NCI-H2196 (cell line): Measurements from ENCODE around the gene NPB.

ENCODE experiments used
- DNase-seq: peaks from one replicate; lab custom pipeline; 2025; ENCODE audit not compliant: unreplicated experiment; lab: John Stamatoyannopoulos, UW

Gene NPB

GRCh38 chr17:81902023-81902652 is at the start of gene NPB:
Gene NPB, plus strand, starts transcription at chr17:81902238. Its CDS starts 40 bp downstream, at chr17:81902278.
- DNase-seq: no peak

- peak; percentile 73 for DNase-seq
These were observed 46.9 kb upstream of the NPB start for GRCh38 chr17:81854974-81855774.

DNA sequence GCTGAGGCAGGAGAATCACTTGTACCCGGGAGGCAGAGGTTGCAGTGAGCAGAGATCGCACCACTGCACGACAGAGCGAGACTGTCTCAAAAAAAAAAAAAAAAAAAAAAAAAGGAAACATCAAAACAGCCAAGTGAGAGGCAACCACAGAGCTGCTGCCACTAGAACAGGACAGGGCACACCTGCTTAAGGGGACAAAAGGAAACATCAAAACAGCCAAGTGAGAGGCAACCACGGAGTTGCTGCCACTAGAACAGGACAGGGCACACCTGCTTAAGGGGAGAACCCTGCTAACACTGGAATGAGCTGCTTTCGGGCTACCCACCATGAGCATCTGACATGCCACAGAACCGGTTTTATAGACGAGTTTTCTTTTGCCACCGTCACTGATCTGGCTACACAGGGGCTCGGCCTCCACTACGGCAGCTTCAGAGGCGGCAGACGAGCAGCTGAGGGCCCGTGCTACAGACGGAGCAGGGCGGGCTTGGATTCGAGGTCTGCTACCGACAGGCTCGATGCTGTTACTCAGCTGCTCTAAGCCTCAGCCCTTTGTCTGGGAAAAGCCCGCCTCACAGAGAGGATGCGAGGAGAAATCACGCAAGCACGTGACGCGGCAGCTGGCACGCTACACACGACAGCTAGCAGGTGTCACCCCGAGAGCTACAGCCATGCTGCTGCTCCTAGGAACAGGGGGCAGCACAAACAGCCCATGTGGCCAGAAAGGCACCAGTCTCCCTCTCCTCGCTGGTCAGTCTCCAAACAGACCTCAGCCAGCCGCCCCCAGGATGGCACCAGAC is 43.7 kb upstream of the NPB start:
- no peak for DNase-seq

DNA sequence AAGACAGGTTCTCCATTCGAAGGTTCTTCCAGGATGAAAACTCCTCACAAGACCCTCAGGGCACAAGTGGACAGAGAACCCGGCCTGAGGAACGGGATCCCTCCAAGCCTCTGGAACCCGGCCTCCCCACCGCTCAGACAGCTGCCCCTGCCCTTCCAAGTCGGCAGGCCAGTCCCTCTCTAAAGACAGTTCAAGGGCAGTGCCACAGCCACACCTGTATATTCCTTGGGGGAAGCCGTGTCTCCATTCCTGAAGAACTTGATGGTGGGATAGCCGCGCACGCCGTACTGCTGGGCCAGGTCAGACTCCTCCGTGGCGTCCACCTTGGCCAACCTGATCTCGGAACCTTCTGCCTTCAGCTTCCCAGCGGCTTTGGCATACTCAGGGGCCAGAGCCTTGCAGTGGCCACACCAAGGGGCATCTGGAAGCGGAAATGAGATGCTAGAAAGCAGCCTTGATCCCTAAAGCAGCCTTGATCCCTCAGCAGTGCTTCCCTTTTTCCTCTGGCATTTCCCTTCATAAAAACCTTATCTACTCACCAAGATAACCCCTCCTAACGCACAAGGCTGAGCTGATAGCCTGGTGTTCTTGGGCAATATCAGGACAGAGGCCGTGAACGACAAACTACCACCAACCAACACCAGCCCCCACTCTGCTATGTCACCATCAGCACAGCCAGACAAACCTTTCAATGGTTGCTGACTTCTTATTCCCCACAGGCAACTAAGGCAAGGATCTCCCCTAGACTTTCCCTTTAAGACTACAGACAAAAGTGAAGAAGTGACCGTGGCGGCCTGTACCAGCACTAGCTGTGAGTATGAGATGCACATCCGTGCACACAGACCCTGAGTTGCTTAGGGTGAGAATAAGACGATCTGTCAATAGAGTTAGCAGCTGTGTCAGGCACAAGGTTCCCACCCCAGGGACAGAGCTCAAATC is 42.8 kb upstream of the NPB start:
- DNase-seq: no peak

GRCh38 chr17:81859906-81860755 is 41.9 kb upstream of the NPB start, which contains the start of gene P4HB:
Gene P4HB, minus strand, starts transcription at chr17:81860535. Its CDS starts 64 bp downstream, at chr17:81860471.
- DNase-seq: no peak

DNA sequence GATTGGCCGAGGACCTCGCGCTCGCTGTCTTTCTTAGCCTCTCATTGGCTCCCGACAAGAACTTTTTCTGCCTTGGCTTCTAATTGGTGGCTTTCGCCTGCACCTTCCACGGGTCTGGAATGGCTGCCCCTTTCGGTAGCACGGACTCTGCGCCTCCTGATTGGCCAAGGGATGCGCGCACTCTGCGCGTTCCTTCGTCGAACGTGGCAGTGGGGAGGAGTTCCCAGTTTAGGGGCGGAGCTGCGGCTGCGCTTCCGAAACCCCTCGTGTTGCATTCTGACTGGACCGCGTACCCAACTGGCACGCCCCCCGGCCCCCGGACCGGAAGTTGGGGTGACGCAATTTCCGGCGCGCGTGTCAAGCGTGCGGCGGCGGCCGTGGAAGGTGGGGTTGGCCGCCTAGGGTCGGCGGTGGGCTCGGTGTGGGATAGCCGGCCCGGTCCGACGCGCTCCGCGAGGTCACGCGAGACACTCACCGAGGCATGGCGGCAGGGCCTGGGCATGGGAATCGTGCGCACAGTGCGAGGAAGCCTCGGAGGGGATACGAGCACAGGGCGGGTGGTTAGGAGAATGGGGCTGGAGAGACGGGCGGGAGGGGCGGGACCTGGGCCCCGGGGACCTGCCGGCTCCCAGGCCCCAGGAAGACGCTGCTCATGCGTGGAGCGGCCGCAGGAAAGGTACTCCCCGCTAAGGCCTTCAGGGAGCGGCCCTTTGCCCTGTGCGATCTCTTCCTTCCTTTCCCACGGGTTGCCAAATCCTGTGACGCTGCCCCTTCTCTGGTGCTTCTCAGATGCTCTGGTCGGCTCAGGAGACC is 41.1 kb upstream of the NPB start:
- peak; percentile 100 for DNase-seq

- DNase-seq: no peak
These were observed 38.8 kb upstream of the NPB start for GRCh38 chr17:81863123-81863675.

GRCh38 chr17:81863833-81864768 is 37.9 kb upstream of the NPB start:
- no peak for DNase-seq

DNA sequence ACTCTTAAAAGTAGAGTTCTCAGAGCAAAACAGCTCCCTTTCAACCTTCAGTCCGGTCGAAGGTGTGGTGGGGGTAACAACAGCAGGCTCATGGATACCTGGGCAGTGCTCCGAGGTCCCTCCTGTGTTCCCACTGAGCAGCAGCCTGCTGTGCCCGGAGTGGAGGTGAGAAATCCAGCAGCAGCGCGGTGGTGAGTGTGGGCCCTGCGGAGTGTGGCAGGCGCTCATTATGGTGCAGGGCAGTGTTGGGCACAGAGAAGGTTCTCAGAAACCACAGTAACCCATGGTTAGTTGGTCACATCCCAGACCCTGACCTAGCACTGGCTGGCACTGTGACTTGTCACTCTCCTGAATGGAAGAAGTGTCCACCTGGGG is 36.7 kb upstream of the NPB start:
- DNase-seq: no peak

- DNase-seq: peak; percentile 91
These were observed 36.2 kb upstream of the NPB start for GRCh38 chr17:81865733-81866439.

DNA sequence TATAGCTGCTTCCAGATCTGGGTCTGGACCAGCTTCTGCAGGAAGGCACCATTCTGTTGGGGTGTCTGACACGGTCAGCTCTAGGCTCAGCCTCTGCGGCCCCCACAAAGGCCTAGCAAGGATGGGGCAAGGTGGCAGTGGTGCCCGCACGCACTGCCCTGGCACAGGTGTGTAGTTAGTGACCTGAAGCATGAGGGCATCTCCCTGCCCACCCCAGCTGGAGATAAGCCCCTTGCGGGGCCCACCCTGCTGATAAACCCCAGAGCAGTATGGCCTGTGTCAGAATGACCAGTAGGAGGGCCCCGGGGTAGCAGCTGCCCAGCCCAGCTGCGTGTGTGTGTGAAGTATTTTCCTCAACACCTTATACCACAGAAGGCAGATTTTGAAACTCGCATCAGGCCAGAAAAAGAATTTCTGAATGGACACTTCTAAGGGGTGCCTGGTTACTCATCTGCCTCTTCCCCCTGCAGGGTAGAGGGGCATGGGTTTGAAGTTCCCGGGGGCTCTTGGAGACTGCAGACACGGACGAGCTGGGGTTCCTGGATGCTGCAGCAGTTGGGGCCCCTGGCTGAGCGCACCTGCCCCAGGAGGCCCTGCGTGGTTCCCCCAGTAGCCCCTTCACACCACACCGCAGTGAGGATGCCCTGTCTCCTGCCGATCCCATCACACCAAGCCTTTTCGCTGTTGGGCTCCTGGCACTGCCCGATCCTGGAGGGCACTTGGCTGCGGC is 35.4 kb upstream of the NPB start:
- no peak for DNase-seq

- DNase-seq: no peak
These were observed 34.7 kb upstream of the NPB start for GRCh38 chr17:81867170-81867990.

GRCh38 chr17:81867991-81868673 is 33.9 kb upstream of the NPB start:
- DNase-seq: no peak

DNA sequence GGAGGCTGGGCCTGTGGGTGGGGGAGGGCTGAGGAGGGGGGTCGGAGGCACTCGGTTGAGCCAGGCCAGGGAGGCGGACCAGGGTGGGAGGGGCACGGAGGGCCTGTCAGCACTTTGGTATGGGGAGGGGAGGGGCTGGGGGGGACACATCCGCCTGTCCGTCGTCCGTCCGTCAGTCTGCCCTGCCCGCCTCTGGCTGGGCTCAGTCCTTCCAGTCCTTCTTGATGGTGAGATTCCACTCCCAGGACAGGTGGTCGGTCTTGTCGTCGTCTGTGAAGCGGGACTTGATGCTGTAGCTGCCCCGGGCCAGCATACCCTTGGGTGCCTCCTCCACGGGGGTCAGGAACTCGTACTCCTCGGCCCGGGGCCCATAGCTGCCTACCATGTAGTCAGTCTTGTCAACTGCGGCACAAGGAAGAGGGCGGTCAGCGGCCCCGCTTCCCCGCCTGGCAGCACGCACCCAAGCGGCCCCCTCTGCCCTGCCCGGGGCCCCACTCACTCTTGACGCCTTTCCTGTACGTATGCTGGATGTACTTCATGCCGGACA is 33.3 kb upstream of the NPB start:
- DNase-seq: no peak
